Putamen (tissue), 1 donor: ENCODE results near the gene KRT12.
"Not testable (repeated sequence)": the region's sequence is repeated elsewhere in the genome, so short reads cannot be mapped to it uniquely, and the experiment has no call there.

Source experiments
- DNase-seq: peaks from one replicate; pipeline ENCODE4 v3.0.0-alpha.2; 2016; ENCODE audit warnings: low spot score

The KRT12 gene

DNA sequence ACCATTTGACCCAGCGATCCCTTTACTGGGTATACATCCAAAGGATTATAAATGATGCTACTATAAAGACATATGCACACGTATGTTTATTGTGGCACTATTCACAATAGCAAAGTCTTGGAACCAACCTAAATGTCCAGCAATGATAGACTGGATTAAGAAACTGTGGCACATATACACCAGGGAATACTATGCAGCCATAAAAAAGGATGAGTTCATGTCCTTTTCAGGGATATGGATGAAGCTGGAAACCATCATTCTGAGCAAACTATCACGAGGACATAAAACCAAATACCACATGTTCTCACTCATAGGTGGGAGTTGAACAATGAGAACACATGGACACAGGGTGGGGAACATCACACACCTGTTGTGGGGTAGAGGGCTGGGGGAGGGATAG lies 52.4 kb downstream of the KRT12 start:
- DNase-seq, result not testable (repeated sequence)

DNA sequence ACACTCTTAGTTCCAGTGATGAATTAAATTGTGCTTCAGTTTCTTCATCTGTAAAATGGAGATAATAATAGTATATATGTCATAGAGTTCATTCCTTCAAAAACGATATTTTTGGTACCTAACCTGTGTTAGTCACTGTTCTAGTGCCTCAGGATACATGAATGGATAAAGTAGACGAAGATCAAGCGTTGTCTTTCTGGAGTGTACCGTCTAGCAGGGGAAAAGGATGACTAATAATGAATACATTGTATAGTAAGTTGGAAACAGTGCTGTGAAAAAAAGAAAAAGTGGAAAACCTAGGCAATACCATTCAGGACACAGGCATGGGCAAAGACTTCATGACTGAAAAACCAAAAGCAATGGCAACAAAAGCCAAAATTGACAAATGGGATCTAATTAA lies 53.2 kb downstream of the KRT12 start:
- DNase-seq, result no peak

DNA sequence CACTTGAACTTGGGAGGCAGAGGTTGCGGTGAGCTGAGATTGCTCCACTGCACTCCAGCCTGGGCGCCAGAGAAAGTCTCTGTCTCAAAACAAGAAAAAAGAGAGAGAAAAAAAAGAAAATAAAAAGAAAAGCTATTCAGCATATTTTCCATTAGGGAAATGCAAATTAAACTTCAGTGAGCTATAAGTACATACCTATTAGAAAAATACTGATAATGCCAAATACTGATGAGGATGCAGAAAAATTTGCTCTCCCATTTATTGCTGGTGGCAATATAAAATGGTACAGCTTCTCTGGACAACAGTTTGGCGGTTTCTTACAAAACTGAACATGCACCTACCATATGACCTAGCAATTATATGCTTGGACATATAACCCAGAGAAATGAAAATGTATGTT lies 54.4 kb downstream of the KRT12 start:
- DNase-seq, result no peak
